Neural cell (in vitro differentiated cells): ENCODE results near the gene GOLGA6B. TPM values are rescaled to one million over a fixed set of nuclear protein-coding genes. Genes with fewer than 3 reads are reported as not detected.
A peak's percentile ranks its signal among the peaks of the same experiment; 100 is the strongest.
"Not testable (repeated sequence)": the region's sequence is repeated elsewhere in the genome, so short reads cannot be mapped to it uniquely, and the experiment has no call there.

Experiments
- H2AFZ ChIP-seq: fragments of 200-600, 300-800 bp; sonication (generic), shearing (Covaris generic); 2 replicates; pipeline ENCODE4 v1.6.0; 2014; ENCODE audit warnings: low read depth, mild to moderate bottlenecking, antibody characterized with exemption, low read length, moderate library complexity
- H3F3A ChIP-seq: fragments of 200-600 bp; shearing (Covaris generic); 2 replicates; pipeline ENCODE4 v1.6.1; 2016; ENCODE audit warnings: mild to moderate bottlenecking, moderate library complexity, mixed read lengths, antibody characterized with exemption, low read length; ENCODE audit not compliant: insufficient read depth, poor library complexity, severe bottlenecking
- H3K27ac ChIP-seq: fragments of 200-600, 300-800 bp; sonication (generic), shearing (Covaris generic); 2 replicates; pipeline ENCODE4 v1.5.1; 2014; ENCODE audit warnings: mild to moderate bottlenecking, low read length, moderate library complexity
- H3K27me3 ChIP-seq: fragments of 300-800, 200-600 bp; sonication (generic), shearing (Covaris generic); 2 replicates; pipeline ENCODE4 v1.6.0; 2014; ENCODE audit warnings: mild to moderate bottlenecking, low read depth, low read length, moderate library complexity; ENCODE audit not compliant: insufficient read depth
- H3K36me3 ChIP-seq: fragments of 300-800, 200-600 bp; sonication (generic), shearing (Covaris generic); 2 replicates; pipeline ENCODE4 v1.5.1; 2014; ENCODE audit warnings: mild to moderate bottlenecking, antibody characterized with exemption, low read length, moderate library complexity; ENCODE audit not compliant: insufficient read depth
- H3K4me2 ChIP-seq: fragments of 300-800, 200-600 bp; sonication (generic), shearing (Covaris generic); 2 replicates; pipeline ENCODE4 v1.6.0; 2014; ENCODE audit warnings: mild to moderate bottlenecking, low read length
- H3K4me3 ChIP-seq: fragments of 300-800, 200-600 bp; sonication (generic), shearing (Covaris generic); 2 replicates; pipeline ENCODE4 v1.5.1; 2014; ENCODE audit warnings: mild to moderate bottlenecking, low read length, moderate library complexity
- H3K79me2 ChIP-seq: fragments of 200-600 bp; shearing (Covaris generic); replicated peaks from 2 replicates; pipeline ENCODE4 v1.6.0; 2014; ENCODE audit warnings: mild to moderate bottlenecking, low read length, moderate library complexity; ENCODE audit not compliant: insufficient read depth
- H3K9ac ChIP-seq: fragments of 300-800, 200-600 bp; sonication (generic), shearing (Covaris generic); 2 replicates; pipeline ENCODE4 v1.6.1; 2016; ENCODE audit warnings: mild to moderate bottlenecking, low read length, mixed read lengths
- H3K9me2 ChIP-seq: fragments of 200-600 bp; shearing (Covaris generic); 2 replicates; pipeline ENCODE4 v1.6.1; 2016; ENCODE audit warnings: mild to moderate bottlenecking, low read length, mixed read lengths; ENCODE audit not compliant: insufficient read depth
- H3K9me3 ChIP-seq: fragments of 200-600, 300-800 bp; sonication (generic), shearing (Covaris generic); 2 replicates; pipeline ENCODE4 v1.6.1; 2016; ENCODE audit warnings: mild to moderate bottlenecking, mixed run types, low read length, moderate library complexity, mixed read lengths
- H4K20me1 ChIP-seq: fragments of 200-600 bp; shearing (Covaris generic); 2 replicates; pipeline ENCODE4 v1.6.1; 2016; ENCODE audit warnings: mild to moderate bottlenecking, mixed run types; ENCODE audit not compliant: insufficient read depth
- POLR2AphosphoS5 ChIP-seq: IDR thresholded peaks from 2 replicates; pipeline ENCODE4 v1.6.1; 2012
- polyA plus RNA-seq: library from polyadenylated mRNA; depleted of rRNA; stranded (reverse); fragments of >200 nt; gene quantifications from 2 replicates; pipeline ENCODE4 v1.2.3, GENCODE V29; 2014

Gene GOLGA6B
- polyA plus RNA-seq, 1 donor from 2014 or later, result not detected

DNA sequence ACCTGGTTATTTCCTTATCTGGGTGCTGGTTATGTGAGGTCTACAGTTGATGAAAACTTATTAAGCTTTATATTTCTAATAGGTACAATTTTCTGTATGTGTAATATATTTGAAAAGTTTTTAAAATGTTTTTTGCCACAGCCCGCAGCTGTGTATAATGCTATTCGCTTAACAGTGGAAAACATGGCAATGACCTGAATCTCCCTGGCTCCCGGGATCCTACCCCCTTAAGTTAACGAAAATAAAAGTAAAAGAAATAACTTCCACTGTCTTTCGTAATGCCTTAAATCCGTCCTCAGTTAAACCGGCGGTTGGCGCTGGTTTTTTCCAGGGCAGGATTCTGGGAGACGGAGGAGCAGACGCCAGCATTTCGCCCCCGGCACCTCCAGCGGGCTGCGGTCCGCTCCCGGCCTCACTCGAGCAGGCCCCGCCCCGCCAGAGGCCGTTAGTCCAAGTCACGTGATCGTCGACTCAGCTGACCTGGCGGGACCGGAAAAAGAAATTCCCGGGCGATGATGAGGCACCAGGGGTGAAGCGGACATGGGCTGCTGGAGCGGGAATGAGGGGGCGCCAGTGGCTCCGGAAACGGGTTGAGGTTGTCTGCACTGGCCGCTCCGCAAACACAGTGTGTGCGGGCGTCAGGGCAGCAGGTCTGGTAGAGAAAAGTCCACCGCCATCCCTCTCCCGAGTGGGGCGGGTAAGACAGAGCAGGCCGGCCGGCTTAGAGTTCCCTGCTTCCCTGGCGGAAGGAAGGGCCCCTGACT lies 17.8 kb upstream of the GOLGA6B start:
- H3K36me3 ChIP-seq, H3K9me3 ChIP-seq, H3F3A ChIP-seq, H3K79me2 ChIP-seq, H4K20me1 ChIP-seq, H3K4me2 ChIP-seq, H3K9me2 ChIP-seq, H3K27me3 ChIP-seq, H3K27ac ChIP-seq, H2AFZ ChIP-seq: not testable (repeated sequence)
- peak; percentile 14 for TF ChIP-seq POLR2AphosphoS5
- Histone ChIP-seq H3K4me3 (peak overlapping the region; percentile 48), H3K9ac (peak overlapping the region; percentile 26)

DNA sequence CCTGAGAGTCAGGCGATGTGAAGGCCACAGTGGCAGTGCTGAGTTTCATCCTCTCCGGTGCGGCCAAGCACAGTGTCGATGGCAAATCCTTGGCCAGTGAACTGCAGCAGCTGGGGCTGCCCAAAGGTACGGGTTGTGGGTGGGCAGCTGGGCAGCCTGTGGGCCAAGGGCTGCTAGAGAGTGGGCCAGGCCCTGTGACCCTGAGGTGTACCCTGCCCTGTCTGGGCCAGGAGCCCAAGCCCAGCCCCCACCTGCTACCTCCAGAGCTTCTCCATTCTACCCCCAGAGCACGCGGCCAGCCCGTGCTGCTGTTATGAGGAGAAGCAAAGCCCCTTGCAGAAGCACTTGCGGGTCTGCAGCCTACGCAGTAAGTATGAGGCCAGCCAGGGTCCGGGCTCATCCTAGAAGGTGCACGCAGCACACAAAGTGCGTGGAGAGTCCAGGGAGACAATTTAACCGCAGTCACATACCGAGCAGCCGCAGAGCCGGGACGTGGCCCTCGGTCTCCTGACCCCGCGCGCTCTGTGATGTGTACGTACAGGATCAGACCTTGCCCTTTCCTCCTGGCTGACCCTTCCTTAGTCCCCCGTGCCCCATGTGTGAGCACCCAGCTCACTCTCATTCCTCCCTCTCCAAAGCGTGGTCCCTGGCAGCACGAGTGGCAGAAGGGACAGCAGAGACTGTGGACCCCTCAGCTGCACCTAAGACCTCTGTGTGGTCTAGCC lies 14.6 kb upstream of the GOLGA6B start:
- not testable (repeated sequence) for H4K20me1 ChIP-seq, H3K4me3 ChIP-seq, H3K79me2 ChIP-seq, H3K4me2 ChIP-seq, H3K27ac ChIP-seq, H3K9me3 ChIP-seq, H3F3A ChIP-seq, H3K36me3 ChIP-seq, H3K27me3 ChIP-seq, H2AFZ ChIP-seq, H3K9ac ChIP-seq, H3K9me2 ChIP-seq

GRCh38 chr15:72642271-72642670 lies 12.2 kb upstream of the GOLGA6B start:
- not testable (repeated sequence) for H3K36me3 ChIP-seq, H4K20me1 ChIP-seq, H3K27ac ChIP-seq, H3K79me2 ChIP-seq, H3K4me3 ChIP-seq, H3K4me2 ChIP-seq, H3K27me3 ChIP-seq, H2AFZ ChIP-seq, H3K9me3 ChIP-seq, H3K9me2 ChIP-seq, H3F3A ChIP-seq, H3K9ac ChIP-seq

DNA sequence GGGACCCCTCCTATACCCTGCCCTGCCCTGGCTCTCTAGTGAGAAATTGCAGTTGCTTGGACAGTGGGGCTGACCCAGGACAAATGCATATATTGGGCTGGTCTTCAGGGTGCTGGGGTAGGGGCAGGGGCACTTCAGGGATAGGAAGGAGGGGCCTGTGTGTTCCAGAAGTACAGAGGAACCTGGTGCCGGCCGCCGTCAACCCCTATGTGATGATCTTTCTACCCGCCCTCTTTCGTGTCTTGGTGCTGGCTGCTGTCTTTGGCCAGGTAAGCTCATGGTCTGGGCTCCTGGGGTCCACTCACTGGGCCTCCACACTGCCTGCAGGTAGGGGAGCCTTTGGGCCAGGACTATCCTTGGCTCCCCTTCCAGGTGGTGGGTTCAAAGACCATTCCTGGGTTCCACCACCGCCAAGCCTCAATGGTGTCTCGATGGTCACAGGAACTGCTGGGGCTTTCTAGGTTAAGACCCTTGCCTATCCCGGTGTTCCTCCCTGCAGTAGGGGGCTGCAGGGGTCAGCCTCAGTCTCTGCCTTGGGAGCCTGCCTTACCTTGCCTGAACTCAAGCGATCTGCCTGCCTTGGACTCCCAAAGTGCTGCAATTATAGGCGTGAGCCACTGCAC lies 5.8 kb upstream of the GOLGA6B start:
- not testable (repeated sequence) for H3K4me3 ChIP-seq, H3K4me2 ChIP-seq, H3K27me3 ChIP-seq, H2AFZ ChIP-seq, H3F3A ChIP-seq, H3K36me3 ChIP-seq, H4K20me1 ChIP-seq, H3K9ac ChIP-seq, H3K9me2 ChIP-seq, H3K79me2 ChIP-seq, H3K9me3 ChIP-seq, H3K27ac ChIP-seq

DNA sequence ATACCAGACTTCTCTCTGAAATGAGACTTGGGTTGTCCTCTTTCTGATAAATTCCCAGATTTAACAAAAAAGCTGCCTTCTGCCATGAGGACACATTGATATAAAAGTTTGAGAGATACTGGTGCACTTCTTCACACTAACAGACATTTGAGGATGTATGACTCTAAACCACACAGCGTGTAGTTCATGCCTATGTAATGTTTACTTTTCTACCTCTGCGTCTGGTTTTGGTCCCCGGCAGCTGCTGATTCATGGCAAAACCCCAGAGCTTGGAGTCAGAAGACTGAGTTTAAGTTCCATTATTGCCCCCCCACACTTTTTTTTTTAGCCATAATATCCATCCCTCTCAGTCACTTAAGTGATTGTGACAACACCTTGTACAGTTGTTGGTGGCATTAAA lies 1.5 kb downstream of the GOLGA6B start:
- not testable (repeated sequence) for H3K27ac ChIP-seq, H2AFZ ChIP-seq, H3K36me3 ChIP-seq, H4K20me1 ChIP-seq, H3K79me2 ChIP-seq, H3K9me2 ChIP-seq, H3K9ac ChIP-seq, H3K4me2 ChIP-seq, H3K4me3 ChIP-seq, H3F3A ChIP-seq, H3K27me3 ChIP-seq, H3K9me3 ChIP-seq

DNA sequence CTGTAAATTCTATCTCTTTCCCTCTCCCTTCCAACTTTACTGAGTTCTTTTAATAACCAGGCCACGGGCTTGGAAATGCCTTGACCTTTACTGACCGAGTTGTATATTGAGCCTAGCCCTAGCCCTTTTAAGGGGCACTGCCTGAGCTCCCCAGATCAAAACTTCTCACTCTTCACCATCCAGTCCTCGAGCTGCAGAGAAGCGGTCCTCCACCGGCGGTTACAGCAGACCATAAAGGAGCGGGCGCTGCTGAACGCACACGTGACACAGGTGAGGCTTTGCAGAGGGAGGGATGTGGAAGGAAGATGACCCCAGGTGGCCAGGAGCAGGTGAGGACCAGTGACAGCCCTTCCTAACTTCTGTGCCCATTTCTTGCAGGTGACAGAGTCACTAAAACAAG lies 6.6 kb downstream of the GOLGA6B start:
- H2AFZ ChIP-seq, H3F3A ChIP-seq, H3K27ac ChIP-seq, H3K36me3 ChIP-seq, H3K79me2 ChIP-seq, H4K20me1 ChIP-seq, H3K9me3 ChIP-seq, H3K27me3 ChIP-seq, H3K9me2 ChIP-seq, H3K4me2 ChIP-seq, H3K4me3 ChIP-seq, H3K9ac ChIP-seq: not testable (repeated sequence)

- H3K4me2 ChIP-seq, H4K20me1 ChIP-seq, H3K27me3 ChIP-seq, H3K27ac ChIP-seq, H3K36me3 ChIP-seq, H3K9me3 ChIP-seq, H3K9me2 ChIP-seq, H3K4me3 ChIP-seq, H3K79me2 ChIP-seq, H2AFZ ChIP-seq, H3K9ac ChIP-seq, H3F3A ChIP-seq: not testable (repeated sequence)
Observed at GRCh38 chr15:72663931-72664330, 9.4 kb downstream of the GOLGA6B start.
